ENCODE data around the gene ZNF263. TPM values are rescaled to one million over a fixed set of nuclear protein-coding genes. Genes with fewer than 3 reads are reported as not detected.

The ZNF263 gene
- polyA plus RNA-seq, 1 donor (not counting 4 experiments of a cell fraction or from before 2014, with no cell fraction given), result 13.9 TPM

GRCh38 chr16:3241761-3242160, 41.5 kb upstream of the ZNF263 start:
- dilution Hi-C loops (cut with MboI; ENCODE audit: extremely low pct_ligation_motif_present, low sequenced_read_pairs), result no loop called here
- Histone ChIP-seq H3K9ac (ENCODE audit: control insufficient read depth, extremely low read depth, insufficient read depth, low read length) (no peak overlapping the region), H3K9me1 (ENCODE audit: control insufficient read depth, extremely low read depth, insufficient read depth, low read length) (no peaks in the 10 kb centered on the region), H3K9me3 (ENCODE audit: control insufficient read depth, low read depth, low read length) (no peaks in the 10 kb centered on the region), H2AFZ (ENCODE audit: control insufficient read depth, low read length) (no peak overlapping the region), H3K4me2 (ENCODE audit: control insufficient read depth, extremely low read depth, insufficient read depth, low read depth, low read length) (no peak overlapping the region), H3K27me3 (ENCODE audit: control insufficient read depth, extremely low read depth, insufficient read depth, low read length) (no peaks in the 10 kb centered on the region), H3K36me3 (ENCODE audit: control insufficient read depth in 2 of 2, extremely low read depth in 1 of 2, insufficient read depth in 2 of 2, low read length in 2 of 2) (no peaks in the 10 kb centered on the region), H3K4me1 (ENCODE audit: control insufficient read depth, extremely low read depth, insufficient read depth, low read length) (no peaks in the 10 kb centered on the region), H4K20me1 (ENCODE audit: control insufficient read depth, extremely low read depth, insufficient read depth, low read length) (no peaks in the 10 kb centered on the region), H3K27ac (ENCODE audit: control insufficient read depth, insufficient read depth, low read length) (no peak overlapping the region), H3K79me2 (ENCODE audit: control insufficient read depth, insufficient read depth, low read length) (no peaks in the 10 kb centered on the region), H3K4me3 (ENCODE audit: control insufficient read depth in 2 of 3, extremely low read depth in 1 of 3, insufficient read depth in 2 of 3, low read depth in 1 of 3, low read length in 3 of 3) (no peak overlapping the region)
- TF ChIP-seq EZH2 (IDR thresholded peaks at IDR 0.05; ENCODE audit: low read length), result no peak
- no peak for TF ChIP-seq CTCF (optimal IDR thresholded peaks at IDR 0.05 in 1 of 3, IDR thresholded peaks at IDR 0.05 in 1 of 3, conservative IDR thresholded peaks at IDR 0.05 in 1 of 3; ENCODE audit: extremely low read depth in 1 of 3, insufficient read depth in 2 of 3, low read length in 3 of 3)
- FAIRE-seq (no peak), DNase-seq (ENCODE audit: low read depth, low spot score) (no peak)

GRCh38 chr16:3242709-3243108, 40.6 kb upstream of the ZNF263 start:
- no peaks in the 10 kb centered on the region for H3K9me3 ChIP-seq (ENCODE audit: control insufficient read depth, low read depth, low read length)
- no peaks in the 10 kb centered on the region for H3K9me1 ChIP-seq (ENCODE audit: control insufficient read depth, extremely low read depth, insufficient read depth, low read length)
- DNase-seq (ENCODE audit: low read depth, low spot score) (no peak), FAIRE-seq (no peak)
- no peaks in the 10 kb centered on the region for H3K79me2 ChIP-seq (ENCODE audit: control insufficient read depth, insufficient read depth, low read length)
- H4K20me1 ChIP-seq (ENCODE audit: control insufficient read depth, extremely low read depth, insufficient read depth, low read length), result no peaks in the 10 kb centered on the region
- no peaks in the 10 kb centered on the region for H3K4me1 ChIP-seq (ENCODE audit: control insufficient read depth, extremely low read depth, insufficient read depth, low read length)
- H3K27me3 ChIP-seq (ENCODE audit: control insufficient read depth, extremely low read depth, insufficient read depth, low read length), result no peaks in the 10 kb centered on the region
- dilution Hi-C loops (cut with MboI; ENCODE audit: extremely low pct_ligation_motif_present, low sequenced_read_pairs), result no loop called here
- H3K4me2 ChIP-seq (ENCODE audit: control insufficient read depth, extremely low read depth, insufficient read depth, low read depth, low read length), result no peak overlapping the region
- no peak overlapping the region for H3K4me3 ChIP-seq (ENCODE audit: control insufficient read depth in 2 of 3, extremely low read depth in 1 of 3, insufficient read depth in 2 of 3, low read depth in 1 of 3, low read length in 3 of 3)
- TF ChIP-seq EZH2 (IDR thresholded peaks at IDR 0.05; ENCODE audit: low read length) (no peak), CTCF (optimal IDR thresholded peaks at IDR 0.05 in 1 of 3, IDR thresholded peaks at IDR 0.05 in 1 of 3, conservative IDR thresholded peaks at IDR 0.05 in 1 of 3; ENCODE audit: extremely low read depth in 1 of 3, insufficient read depth in 2 of 3, low read length in 3 of 3) (no peak)
- H3K36me3 ChIP-seq (ENCODE audit: control insufficient read depth in 2 of 2, extremely low read depth in 1 of 2, insufficient read depth in 2 of 2, low read length in 2 of 2), result no peaks in the 10 kb centered on the region
- H3K9ac ChIP-seq (ENCODE audit: control insufficient read depth, extremely low read depth, insufficient read depth, low read length), result no peak overlapping the region
- H3K27ac ChIP-seq (ENCODE audit: control insufficient read depth, insufficient read depth, low read length), result no peak overlapping the region
- H2AFZ ChIP-seq (ENCODE audit: control insufficient read depth, low read length), result no peak overlapping the region
